ENCODE data around the gene KRT2. TPM values are rescaled to one million over a fixed set of nuclear protein-coding genes. Genes with fewer than 3 reads are reported as not detected.

KRT2 gene
- total RNA-seq, 2 experiments from 2014 or later = 0.10 TPM; not detected in 1

- Mint-ChIP-seq H3K4me3 (peak overlapping the region; percentile 64), H3K36me3 (ENCODE audit: low read depth) (no peaks in the 10 kb centered on the region), H3K27me3 (ENCODE audit: low read depth) (peaks cover 69% of the 10 kb centered on the region), H3K27ac (no peak overlapping the region), H3K9me3 (ENCODE audit: insufficient read depth) (no peaks in the 10 kb centered on the region), H3K4me1 (ENCODE audit: low read depth) (peaks cover 29% of the 10 kb centered on the region)
- peak; percentile 54 for DNase-seq
- POLR2A ChIA-PET = no interaction called here
- ATAC-seq = peak; percentile 84
- CTCF ChIA-PET = interaction anchor here (0.7 to 1.8 kb wide), 9 partner anchors 10 to 189 kb away, joined by 3 to 9 read pairs (median 4); no protein-coding TSS in a partner anchor
These were observed 39.2 kb upstream of the KRT2 start for GRCh38 chr12:52691076-52691840.

- POLR2A ChIA-PET = no interaction called here
- H3K27me3 Mint-ChIP-seq (ENCODE audit: low read depth) = peaks cover 69% of the 10 kb centered on the region
These were observed 38.5 kb upstream of the KRT2 start for GRCh38 chr12:52690351-52691075.

DNA sequence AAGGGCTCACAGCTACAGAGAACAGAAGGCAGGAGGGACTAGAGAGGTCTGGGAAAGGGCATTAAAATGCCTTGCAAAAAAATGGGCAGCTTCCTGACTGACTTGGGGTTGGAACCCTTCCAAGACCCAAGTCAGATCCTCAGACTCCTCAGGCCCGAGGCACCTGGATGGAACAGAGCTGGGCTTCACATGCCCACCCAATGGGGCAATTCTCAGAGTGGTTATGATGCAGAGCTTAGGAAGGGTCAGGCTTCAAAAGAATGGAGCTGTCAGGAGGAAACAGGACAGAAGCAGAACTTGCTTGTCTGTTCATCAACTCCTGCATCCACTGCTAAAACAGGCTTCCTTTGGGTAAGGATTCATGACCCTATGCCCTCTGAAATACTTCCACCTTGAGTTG is 37.9 kb upstream of the KRT2 start:
- peaks cover 29% of the 10 kb centered on the region for H3K4me1 Mint-ChIP-seq (ENCODE audit: low read depth)
- ChIA-PET POLR2A (no interaction called here), CTCF (interaction anchor here (1.1 to 1.8 kb wide), 4 partner anchors 9 to 190 kb away, joined by 3 to 6 read pairs (median 5); no protein-coding TSS in a partner anchor)
- H3K36me3 Mint-ChIP-seq (ENCODE audit: low read depth) = no peaks in the 10 kb centered on the region
- no peak for DNase-seq
- H3K4me3 Mint-ChIP-seq = no peak overlapping the region
- no peaks in the 10 kb centered on the region for H3K9me3 Mint-ChIP-seq (ENCODE audit: insufficient read depth)
- no peak for ATAC-seq
- H3K27ac Mint-ChIP-seq = no peak overlapping the region
- H3K27me3 Mint-ChIP-seq (ENCODE audit: low read depth) = peaks cover 65% of the 10 kb centered on the region

More at GRCh38 chr12:52690351-52691075, 38.5 kb upstream of the KRT2 start:
- Mint-ChIP-seq H3K4me1 (ENCODE audit: low read depth) (peaks cover 29% of the 10 kb centered on the region), H3K27ac (no peak overlapping the region), H3K4me3 (peak overlapping the region; percentile 64), H3K9me3 (ENCODE audit: insufficient read depth) (no peaks in the 10 kb centered on the region), H3K36me3 (ENCODE audit: low read depth) (no peaks in the 10 kb centered on the region)
- DNase-seq (no peak), ATAC-seq (no peak)
- CTCF ChIA-PET = interaction anchor here (0.7 to 1.8 kb wide), 7 partner anchors 10 to 189 kb away, joined by 3 to 6 read pairs (median 3); no protein-coding TSS in a partner anchor

- Mint-ChIP-seq H3K36me3 (ENCODE audit: low read depth) (no peaks in the 10 kb centered on the region), H3K27me3 (ENCODE audit: low read depth) (peaks cover 67% of the 10 kb centered on the region), H3K27ac (no peak overlapping the region), H3K4me3 (no peak overlapping the region), H3K4me1 (ENCODE audit: low read depth) (peaks cover 29% of the 10 kb centered on the region), H3K9me3 (ENCODE audit: insufficient read depth) (no peaks in the 10 kb centered on the region)
- CTCF ChIA-PET = no interaction called here
- DNase-seq = no peak
- POLR2A ChIA-PET = no interaction called here
- no peak for ATAC-seq
These were observed 37.2 kb upstream of the KRT2 start for GRCh38 chr12:52689239-52689638.

GRCh38 chr12:52688481-52688880 is 36.5 kb upstream of the KRT2 start:
- POLR2A ChIA-PET = no interaction called here
- DNase-seq (no peak), ATAC-seq (no peak)
- Mint-ChIP-seq H3K27ac (no peak overlapping the region), H3K27me3 (ENCODE audit: low read depth) (peaks cover 72% of the 10 kb centered on the region), H3K4me3 (no peak overlapping the region), H3K9me3 (ENCODE audit: insufficient read depth) (no peaks in the 10 kb centered on the region), H3K4me1 (ENCODE audit: low read depth) (peaks cover 29% of the 10 kb centered on the region), H3K36me3 (ENCODE audit: low read depth) (no peaks in the 10 kb centered on the region)
- CTCF ChIA-PET = no interaction called here

DNA sequence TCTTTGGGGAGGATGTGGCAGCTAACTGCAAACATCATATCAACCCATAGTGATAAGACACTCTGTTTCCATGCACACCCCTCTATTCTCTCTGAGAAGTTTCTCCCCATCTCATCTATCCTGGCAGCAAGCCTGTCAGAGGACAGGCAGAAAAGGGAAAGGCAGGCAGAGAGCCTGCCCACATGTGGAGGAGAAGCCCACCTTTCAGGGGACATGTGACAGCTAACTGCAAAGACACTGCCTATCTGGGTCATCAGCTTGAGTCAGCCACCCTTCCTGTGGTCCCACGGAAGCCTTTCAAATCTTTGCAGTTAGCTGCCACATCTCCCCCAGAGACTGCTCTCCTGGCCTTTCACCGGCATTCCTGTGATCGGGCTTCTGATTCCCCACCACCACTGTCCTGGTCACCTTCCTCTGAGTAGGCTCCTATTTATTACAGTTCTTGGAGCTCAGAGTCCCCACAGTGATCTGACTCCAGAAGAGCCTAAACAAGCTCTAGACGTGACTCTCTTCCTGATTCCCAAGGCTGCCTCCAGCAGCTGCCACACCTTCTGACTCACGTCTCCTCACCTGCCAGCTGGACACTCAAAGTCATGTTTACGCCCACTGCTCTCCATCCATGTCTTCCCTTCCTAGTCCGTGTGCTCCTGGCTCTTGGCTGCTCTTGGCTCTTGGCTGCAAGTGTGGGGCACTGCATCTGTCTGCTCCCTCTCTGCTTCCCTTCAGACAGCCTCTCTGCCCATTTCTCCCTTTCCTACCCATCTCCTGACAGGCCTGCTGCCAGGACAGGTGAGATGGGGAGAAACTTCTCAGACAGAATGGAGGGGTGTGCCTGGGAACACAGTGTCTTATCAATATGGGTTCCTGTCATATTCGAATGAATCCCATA is 35.7 kb upstream of the KRT2 start:
- ATAC-seq (no peak), DNase-seq (no peak)
- ChIA-PET CTCF (interaction anchor here (1.0 kb wide), 1 partner anchor 102 kb away, joined by 3 read pairs; no protein-coding TSS in a partner anchor), POLR2A (no interaction called here)
- H3K4me3 Mint-ChIP-seq = no peak overlapping the region
- H3K36me3 Mint-ChIP-seq (ENCODE audit: low read depth) = no peaks in the 10 kb centered on the region
- H3K27ac Mint-ChIP-seq = no peak overlapping the region
- H3K4me1 Mint-ChIP-seq (ENCODE audit: low read depth) = peaks cover 29% of the 10 kb centered on the region
- no peaks in the 10 kb centered on the region for H3K9me3 Mint-ChIP-seq (ENCODE audit: insufficient read depth)
- peaks cover 67% of the 10 kb centered on the region for H3K27me3 Mint-ChIP-seq (ENCODE audit: low read depth)

GRCh38 chr12:52686756-52687487 is 34.9 kb upstream of the KRT2 start:
- Mint-ChIP-seq H3K27me3 (ENCODE audit: low read depth) (peaks cover 60% of the 10 kb centered on the region), H3K4me1 (ENCODE audit: low read depth) (peaks cover 35% of the 10 kb centered on the region), H3K36me3 (ENCODE audit: low read depth) (no peaks in the 10 kb centered on the region), H3K4me3 (no peak overlapping the region), H3K9me3 (ENCODE audit: insufficient read depth) (no peaks in the 10 kb centered on the region), H3K27ac (no peak overlapping the region)
- POLR2A ChIA-PET = no interaction called here
- CTCF ChIA-PET = interaction anchor here (1.0 kb wide), 1 partner anchor 101 kb away, joined by 3 read pairs; no protein-coding TSS in a partner anchor
- ATAC-seq (no peak), DNase-seq (no peak)

DNA sequence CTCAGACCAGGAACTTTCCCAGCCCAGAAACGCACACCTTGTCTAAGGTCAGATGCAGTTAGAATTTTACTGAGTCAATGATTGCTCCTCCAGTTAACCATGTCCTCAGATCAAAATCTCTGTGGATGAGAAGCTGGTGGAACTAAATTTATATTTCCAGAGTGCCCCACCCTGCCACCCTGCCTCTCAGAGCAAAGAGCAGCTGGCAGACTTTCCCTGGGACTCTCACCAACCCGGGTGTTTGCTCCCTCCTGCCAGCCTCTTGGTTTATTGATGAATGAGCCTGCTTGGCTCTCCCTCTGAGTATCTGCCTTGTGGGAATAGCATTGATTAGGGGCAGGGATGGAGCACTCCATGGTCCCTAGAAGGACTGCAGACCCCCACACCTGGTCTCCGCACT is 34.1 kb upstream of the KRT2 start:
- Mint-ChIP-seq H3K36me3 (ENCODE audit: low read depth) (no peaks in the 10 kb centered on the region), H3K4me3 (no peak overlapping the region), H3K27me3 (ENCODE audit: low read depth) (peaks cover 52% of the 10 kb centered on the region), H3K9me3 (ENCODE audit: insufficient read depth) (no peaks in the 10 kb centered on the region), H3K4me1 (ENCODE audit: low read depth) (peaks cover 37% of the 10 kb centered on the region), H3K27ac (no peak overlapping the region)
- ATAC-seq (no peak), DNase-seq (no peak)
- ChIA-PET POLR2A (no interaction called here), CTCF (interaction anchor here (0.9 kb wide), 1 partner anchor 185 kb away, joined by 3 read pairs; no protein-coding TSS in a partner anchor)

- no peak overlapping the region for H3K4me3 Mint-ChIP-seq
- no peaks in the 10 kb centered on the region for H3K36me3 Mint-ChIP-seq (ENCODE audit: low read depth)
- peaks cover 48% of the 10 kb centered on the region for H3K27me3 Mint-ChIP-seq (ENCODE audit: low read depth)
- H3K9me3 Mint-ChIP-seq (ENCODE audit: insufficient read depth) = no peaks in the 10 kb centered on the region
- H3K4me1 Mint-ChIP-seq (ENCODE audit: low read depth) = peaks cover 37% of the 10 kb centered on the region
- POLR2A ChIA-PET = no interaction called here
- ATAC-seq (no peak), DNase-seq (no peak)
- CTCF ChIA-PET = interaction anchor here (0.9 kb wide), 1 partner anchor 185 kb away, joined by 3 read pairs; no protein-coding TSS in a partner anchor
- no peak overlapping the region for H3K27ac Mint-ChIP-seq
These were observed 33.4 kb upstream of the KRT2 start for GRCh38 chr12:52685406-52685890.

DNA sequence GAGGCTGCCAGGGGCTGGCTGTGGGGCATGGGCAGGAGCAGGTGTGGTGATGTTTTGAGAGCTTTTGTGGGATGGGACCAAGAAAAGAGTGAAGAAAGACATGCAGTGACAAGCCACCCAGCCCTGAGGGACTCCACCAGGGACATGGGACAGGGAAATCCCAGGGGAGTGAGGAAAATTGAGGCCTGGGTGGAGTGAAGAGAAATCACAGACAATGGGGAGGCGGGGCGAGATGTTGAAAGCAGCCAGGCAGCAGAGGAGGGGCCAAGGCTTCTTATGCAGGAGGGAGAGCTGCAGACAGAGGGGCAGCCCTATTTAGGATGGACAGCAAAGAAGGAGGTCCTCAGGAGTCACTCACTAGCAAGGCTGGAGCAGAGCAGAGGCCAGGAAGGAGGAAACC is 32.4 kb upstream of the KRT2 start:
- peaks cover 34% of the 10 kb centered on the region for H3K4me1 Mint-ChIP-seq (ENCODE audit: low read depth)
- H3K36me3 Mint-ChIP-seq (ENCODE audit: low read depth) = no peaks in the 10 kb centered on the region
- ChIA-PET POLR2A (no interaction called here), CTCF (interaction anchor here (0.9 kb wide), 1 partner anchor 72 kb away, joined by 4 read pairs; no protein-coding TSS in a partner anchor)
- no peak for DNase-seq
- no peaks in the 10 kb centered on the region for H3K9me3 Mint-ChIP-seq (ENCODE audit: insufficient read depth)
- H3K27me3 Mint-ChIP-seq (ENCODE audit: low read depth) = peaks cover 47% of the 10 kb centered on the region
- no peak overlapping the region for H3K4me3 Mint-ChIP-seq
- ATAC-seq = no peak
- H3K27ac Mint-ChIP-seq = no peak overlapping the region

All from activated CD8-positive, alpha-beta T cell treated with anti-CD3 and anti-CD28 coated beads, Interleukin-2, amount 10 ng/mL, durations not matched to agents 7 days and 5 days (primary cell).